ENCODE data around the gene HOXC4. TPM values are rescaled to one million over a fixed set of nuclear protein-coding genes. Genes with fewer than 3 reads are reported as not detected.
"Not testable (repeated sequence)": the region's sequence is repeated elsewhere in the genome, so short reads cannot be mapped to it uniquely, and the experiment has no call there.

Gene HOXC4
- total and polyA plus RNA-seq, 4 donors = 0.18 to 0.86 (median 0.51) TPM

DNA sequence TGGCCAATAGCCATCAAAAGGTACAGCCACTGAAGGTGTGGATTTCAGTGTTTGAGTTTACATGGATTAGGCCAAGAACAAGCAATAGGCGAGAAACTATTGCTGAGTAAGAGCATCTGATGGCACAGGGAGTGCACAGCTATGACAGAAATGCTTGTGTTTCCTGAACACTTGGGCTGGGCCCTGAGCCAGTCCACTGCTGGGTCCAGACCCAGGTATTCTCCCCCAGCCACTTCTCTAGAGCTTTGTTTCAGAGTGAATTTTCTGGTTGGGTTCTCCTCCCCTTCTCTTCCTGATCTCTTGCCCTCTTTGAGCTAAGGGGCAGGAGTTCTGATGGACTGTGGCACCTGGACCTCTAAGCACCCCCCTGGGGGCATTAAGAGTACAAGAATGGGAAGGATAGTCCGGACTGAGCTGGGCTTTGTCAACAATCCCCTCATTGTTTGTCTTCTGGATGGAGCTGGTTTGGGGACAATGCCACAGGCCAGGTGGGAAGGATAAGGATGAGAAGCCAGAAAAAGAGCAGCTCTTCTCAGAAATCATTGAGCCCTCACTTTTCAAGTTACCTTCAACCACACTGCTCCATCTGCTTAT is 12.4 kb upstream of the HOXC4 start:
- Histone ChIP-seq H3K9ac (ENCODE audit: insufficient read depth in 1 of 2, low read length in 2 of 2) (no peak overlapping the region), H3K27ac (ENCODE audit: low read depth in 1 of 2, low read length in 1 of 2) (no peak overlapping the region), H3K4me1 (ENCODE audit: control insufficient read depth in 5 of 5, insufficient read depth in 5 of 5, low read length in 5 of 5) (peaks cover 0 to 39% (median 0%) of the 10 kb centered on the region in 5 donors), H3K9me3 (ENCODE audit: control insufficient read depth in 4 of 4, insufficient read depth in 3 of 4, low read length in 3 of 4) (peaks cover 0 to 5% (median 0%) of the 10 kb centered on the region in 4 donors), H3K36me3 (ENCODE audit: control insufficient read depth in 4 of 4, insufficient read depth in 4 of 4, low read length in 4 of 4) (no peaks in the 10 kb centered on the region), H3K27me3 (ENCODE audit: control insufficient read depth in 3 of 3, insufficient read depth in 3 of 3, low read length in 2 of 3) (peaks cover 11 to 78% (median 68%) of the 10 kb centered on the region in 3 donors), H3K4me3 (no peak overlapping the region)
- 52 to 54% methylated on average over 2 of the region's 2 CpGs for WGBS, 2 donors
- TF ChIP-seq, protein P1, sequence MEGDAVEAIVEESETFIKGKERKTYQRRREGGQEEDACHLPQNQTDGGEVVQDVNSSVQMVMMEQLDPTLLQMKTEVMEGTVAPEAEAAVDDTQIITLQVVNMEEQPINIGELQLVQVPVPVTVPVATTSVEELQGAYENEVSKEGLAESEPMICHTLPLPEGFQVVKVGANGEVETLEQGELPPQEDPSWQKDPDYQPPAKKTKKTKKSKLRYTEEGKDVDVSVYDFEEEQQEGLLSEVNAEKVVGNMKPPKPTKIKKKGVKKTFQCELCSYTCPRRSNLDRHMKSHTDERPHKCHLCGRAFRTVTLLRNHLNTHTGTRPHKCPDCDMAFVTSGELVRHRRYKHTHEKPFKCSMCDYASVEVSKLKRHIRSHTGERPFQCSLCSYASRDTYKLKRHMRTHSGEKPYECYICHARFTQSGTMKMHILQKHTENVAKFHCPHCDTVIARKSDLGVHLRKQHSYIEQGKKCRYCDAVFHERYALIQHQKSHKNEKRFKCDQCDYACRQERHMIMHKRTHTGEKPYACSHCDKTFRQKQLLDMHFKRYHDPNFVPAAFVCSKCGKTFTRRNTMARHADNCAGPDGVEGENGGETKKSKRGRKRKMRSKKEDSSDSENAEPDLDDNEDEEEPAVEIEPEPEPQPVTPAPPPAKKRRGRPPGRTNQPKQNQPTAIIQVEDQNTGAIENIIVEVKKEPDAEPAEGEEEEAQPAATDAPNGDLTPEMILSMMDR (IDR thresholded peaks at IDR 0.05; ENCODE audit: control extremely low read depth, extremely low read depth) = no peak
- DNase-seq (no peak), ATAC-seq (ENCODE audit: insufficient read depth, low FRiP score) (no peak)

DNA sequence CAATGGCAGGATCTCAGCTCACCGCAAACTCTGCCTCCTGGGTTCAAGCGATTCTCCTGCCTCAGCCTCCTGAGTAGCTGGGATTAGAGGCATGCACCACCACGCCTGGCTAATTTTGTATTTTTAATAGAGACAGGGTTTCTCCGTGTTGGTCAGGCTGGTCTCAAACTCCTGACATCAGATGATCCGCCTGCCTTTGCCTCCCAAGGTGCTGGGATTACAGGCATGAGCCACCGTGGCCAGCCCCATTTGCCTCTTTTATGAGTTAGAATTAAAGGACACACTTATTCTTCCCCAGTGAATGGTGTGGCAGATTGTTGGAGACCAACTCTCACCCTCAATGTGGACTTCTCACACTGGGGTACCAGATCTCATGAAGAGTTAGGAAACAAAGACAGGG is 11.6 kb upstream of the HOXC4 start:
- DNase-seq; H3K4me3 ChIP-seq; H3K27ac ChIP-seq (ENCODE audit: low read depth in 1 of 2, low read length in 1 of 2); H3K9me3 ChIP-seq (ENCODE audit: control insufficient read depth in 4 of 4, insufficient read depth in 3 of 4, low read length in 3 of 4); ATAC-seq (ENCODE audit: insufficient read depth, low FRiP score); H3K36me3 ChIP-seq (ENCODE audit: control insufficient read depth in 4 of 4, insufficient read depth in 4 of 4, low read length in 4 of 4); H3K9ac ChIP-seq (ENCODE audit: insufficient read depth in 1 of 2, low read length in 2 of 2): not testable (repeated sequence)
- peaks cover 0 to 45% (median 4%) of the 10 kb centered on the region in 5 donors for H3K4me1 ChIP-seq (ENCODE audit: control insufficient read depth in 5 of 5, insufficient read depth in 5 of 5, low read length in 5 of 5)
- 64 to 67% methylated on average over 6 of the region's 6 CpGs for WGBS, 2 donors
- peaks cover 11 to 79% (median 76%) of the 10 kb centered on the region in 3 donors for H3K27me3 ChIP-seq (ENCODE audit: control insufficient read depth in 3 of 3, insufficient read depth in 3 of 3, low read length in 2 of 3)

DNA sequence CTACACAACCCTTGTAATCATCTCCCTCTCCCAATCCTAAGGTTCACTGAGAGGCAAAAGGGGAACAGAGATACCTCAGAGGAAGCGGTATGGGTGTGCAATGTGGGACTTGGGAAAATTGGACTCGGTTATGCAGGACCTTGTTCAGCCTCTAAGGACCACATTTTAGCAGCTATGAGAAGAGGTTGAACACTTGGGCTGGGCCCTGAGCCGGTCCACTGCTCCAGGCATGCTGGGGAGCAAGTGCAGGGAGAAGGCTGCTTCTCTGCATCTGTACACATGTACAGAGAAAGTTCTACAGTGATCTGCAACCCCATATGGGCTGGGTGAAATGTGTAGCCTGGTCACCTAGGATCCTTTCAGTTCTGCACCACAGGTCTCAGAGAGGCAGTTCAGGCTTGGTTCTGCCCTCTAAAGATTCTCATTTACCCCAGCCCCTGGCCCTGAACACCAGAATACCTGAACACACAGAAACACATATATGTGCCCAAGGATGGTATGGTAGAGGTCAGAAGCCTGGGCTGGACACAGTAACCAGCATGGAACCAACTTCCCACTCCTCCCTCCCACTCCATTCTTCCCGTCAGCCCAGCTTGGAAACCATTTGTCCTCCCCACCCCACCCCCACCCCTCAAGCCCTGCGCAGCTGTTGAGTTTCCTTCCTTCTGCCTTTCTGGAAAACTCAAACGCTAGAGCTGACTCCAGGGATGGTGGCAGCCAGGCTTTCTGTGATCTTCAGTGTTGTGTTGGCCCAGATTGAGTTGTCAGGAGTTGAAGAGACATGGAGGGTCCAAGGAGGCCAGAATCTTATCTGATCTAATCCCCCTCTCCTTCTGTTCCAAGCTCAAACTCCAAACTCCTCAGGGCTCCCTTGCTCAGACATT is 10.4 kb upstream of the HOXC4 start:
- H3K27ac ChIP-seq (ENCODE audit: low read depth in 1 of 2, low read length in 1 of 2) = no peak overlapping the region
- H3K9me3 ChIP-seq (ENCODE audit: control insufficient read depth in 4 of 4, insufficient read depth in 3 of 4, low read length in 3 of 4) = peaks cover 0 to 6% (median 0%) of the 10 kb centered on the region in 4 donors
- no peaks in the 10 kb centered on the region for H3K36me3 ChIP-seq (ENCODE audit: control insufficient read depth in 4 of 4, insufficient read depth in 4 of 4, low read length in 4 of 4)
- peaks cover 0 to 46% (median 7%) of the 10 kb centered on the region in 5 donors for H3K4me1 ChIP-seq (ENCODE audit: control insufficient read depth in 5 of 5, insufficient read depth in 5 of 5, low read length in 5 of 5)
- ATAC-seq (ENCODE audit: insufficient read depth, low FRiP score) = no peak
- TF ChIP-seq, protein P1 (IDR thresholded peaks at IDR 0.05; ENCODE audit: control extremely low read depth, extremely low read depth) = no peak
- DNase-seq = peak; percentile 66 to 83 (median 78)
- WGBS, 2 donors = 35 to 42% methylated on average over 6 of the region's 6 CpGs
- H3K9ac ChIP-seq (ENCODE audit: insufficient read depth in 1 of 2, low read length in 2 of 2) = no peak overlapping the region
- H3K27me3 ChIP-seq (ENCODE audit: control insufficient read depth in 3 of 3, insufficient read depth in 3 of 3, low read length in 2 of 3) = peaks cover 6 to 78% (median 71%) of the 10 kb centered on the region in 3 donors
- H3K4me3 ChIP-seq = no peak overlapping the region
